Stimulated activated CD4-positive, alpha-beta T cell treated with anti-CD3 and anti-CD28 coated beads, Interleukin-4, amount 100 ng/mL, for 48 hours (primary cell): Measurements from ENCODE around the gene PIH1D1.
A peak's percentile ranks its signal among the peaks of the same experiment; 100 is the strongest.

Experiments used
- DNase-seq, 2 donors: peaks; one replicate each; pipeline ENCODE4 v3.0.0-alpha.2; 2020; ENCODE audit warnings: low read depth in 2 of 2

Gene PIH1D1

DNA sequence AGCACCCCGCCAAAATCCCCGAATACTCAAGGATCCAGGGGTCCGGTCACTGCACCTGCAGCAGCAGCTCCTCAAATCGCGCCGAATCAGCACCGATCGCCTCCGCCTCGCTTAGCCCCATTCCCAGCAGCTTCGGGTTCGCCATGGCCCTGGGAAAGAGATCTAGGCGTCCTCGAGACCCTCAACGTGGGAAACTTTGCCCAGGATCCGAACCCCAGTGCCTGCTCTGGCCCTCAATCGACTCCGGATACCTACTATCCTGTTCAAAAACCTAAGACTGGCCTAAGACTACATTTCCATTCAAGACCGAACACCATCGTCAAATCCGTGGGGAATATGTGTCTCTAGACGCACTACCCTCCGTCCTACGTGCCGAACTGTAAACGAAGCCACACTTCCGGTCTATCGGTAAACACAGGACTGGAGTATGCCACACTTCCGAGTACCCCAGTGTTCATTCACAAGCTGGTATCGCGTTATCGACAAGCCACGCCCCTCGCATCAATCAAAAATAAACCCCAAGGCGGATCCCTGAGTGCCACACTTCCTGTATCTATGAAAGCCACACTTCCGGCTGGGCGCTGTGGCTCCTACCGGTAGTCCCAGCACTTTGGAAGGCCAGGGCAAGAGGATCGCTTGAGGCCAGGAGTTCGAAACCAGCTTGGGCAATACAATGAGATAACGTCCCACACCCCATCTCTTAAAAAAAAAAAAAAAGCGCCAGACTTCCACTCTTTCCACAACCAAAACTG is at the start of gene PIH1D1:
Gene PIH1D1, minus strand, starts transcription at position 385 of the 752 bp plus-strand sequence. Its CDS starts 240 bp downstream, at position 145.
- peak; percentile 89 to 93 for DNase-seq

DNA sequence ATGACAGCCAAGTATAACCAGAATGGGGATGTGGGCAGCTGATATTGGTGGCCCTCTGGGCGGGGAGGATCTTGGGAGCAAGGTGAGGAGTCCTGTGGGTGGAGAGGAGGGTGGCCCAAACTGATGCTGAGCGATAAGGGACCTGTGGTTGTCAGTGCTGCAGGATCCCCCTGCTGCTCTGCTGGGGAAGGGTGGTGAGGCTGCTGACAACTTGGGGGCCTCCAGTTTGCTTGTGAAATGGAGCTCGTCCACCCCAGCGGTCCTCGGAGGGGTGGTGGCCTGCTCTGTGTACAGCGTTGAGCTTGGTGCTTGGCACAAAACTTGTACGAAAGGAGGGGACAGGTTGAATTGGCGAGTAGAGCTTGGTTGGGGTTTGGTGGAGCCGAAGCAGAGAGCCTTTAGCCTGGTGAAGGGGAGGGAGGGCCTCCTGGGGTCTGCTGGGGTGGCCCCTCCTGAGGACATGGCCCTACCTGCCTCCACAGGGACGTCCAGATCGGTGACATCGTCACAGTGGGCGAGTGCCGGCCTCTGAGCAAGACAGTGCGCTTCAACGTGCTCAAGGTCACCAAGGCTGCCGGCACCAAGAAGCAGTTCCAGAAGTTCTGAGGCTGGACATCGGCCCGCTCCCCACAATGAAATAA is 47.5 kb upstream of the PIH1D1 start:
- DNase-seq = no peak

DNA sequence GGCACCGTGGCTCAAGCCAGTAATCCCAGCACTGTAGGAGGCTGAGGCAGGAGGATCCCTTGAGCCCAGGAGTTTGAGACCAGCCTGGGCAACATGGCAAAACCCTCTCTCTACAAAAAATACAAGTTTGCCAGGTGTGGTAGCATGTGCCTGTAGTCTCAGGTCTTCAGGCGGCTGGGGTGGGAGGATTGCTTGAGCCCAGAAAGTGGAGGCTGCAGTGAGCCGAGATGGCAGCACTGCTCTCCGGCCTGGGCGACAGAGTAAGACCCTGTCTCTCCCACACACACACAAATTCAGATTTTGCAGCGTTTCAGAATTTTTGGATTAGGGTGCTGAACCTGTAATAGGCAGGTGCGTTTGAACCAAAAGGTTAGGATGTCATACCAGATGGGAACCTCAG is 46.9 kb upstream of the PIH1D1 start:
- DNase-seq = no peak

DNA sequence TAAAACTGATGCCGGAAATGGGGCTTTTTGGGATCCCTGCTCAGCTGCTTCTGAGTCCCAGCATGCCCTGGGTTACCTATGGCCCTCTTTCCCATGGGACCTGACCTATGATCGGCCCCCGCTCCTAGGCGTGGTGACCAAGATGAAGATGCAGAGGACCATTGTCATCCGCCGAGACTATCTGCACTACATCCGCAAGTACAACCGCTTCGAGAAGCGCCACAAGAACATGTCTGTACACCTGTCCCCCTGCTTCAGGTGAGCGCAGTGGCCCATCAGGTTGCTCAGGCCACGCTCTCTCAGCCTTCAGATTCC is 46.1 kb upstream of the PIH1D1 start:
- DNase-seq = no peak

DNA sequence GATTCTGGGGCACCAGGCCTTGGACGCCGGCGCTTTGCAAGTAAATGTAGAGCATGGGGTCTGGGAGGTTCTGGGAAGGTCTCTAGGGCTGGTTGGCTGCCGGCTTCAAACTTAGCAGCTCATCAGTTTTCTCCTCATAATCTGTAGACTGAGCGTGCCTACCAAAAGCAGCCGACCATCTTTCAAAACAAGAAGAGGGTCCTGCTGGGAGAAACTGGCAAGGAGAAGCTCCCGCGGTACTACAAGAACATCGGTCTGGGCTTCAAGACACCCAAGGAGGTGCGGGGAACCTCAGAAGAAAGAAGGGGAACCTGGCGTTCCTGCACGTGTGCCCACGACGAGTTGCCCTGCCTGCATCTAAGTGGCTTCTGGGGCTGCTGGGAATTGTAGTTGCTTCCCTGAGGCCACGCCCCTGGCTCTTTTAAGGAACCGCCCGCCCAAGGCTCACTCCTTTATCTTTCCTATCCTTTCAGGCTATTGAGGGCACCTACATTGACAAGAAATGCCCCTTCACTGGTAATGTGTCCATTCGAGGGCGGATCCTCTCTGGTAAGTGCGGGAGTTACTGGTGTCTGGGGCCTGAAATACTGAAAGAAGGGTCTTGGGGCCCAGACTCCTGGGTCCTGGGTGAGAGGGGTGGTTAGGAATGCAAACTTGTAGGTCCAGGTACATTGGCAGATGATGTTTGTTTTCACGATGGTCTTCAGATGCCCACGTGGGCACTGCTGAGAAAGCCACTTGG is 45.6 kb upstream of the PIH1D1 start:
- DNase-seq = peak; percentile 56 to 69

DNA sequence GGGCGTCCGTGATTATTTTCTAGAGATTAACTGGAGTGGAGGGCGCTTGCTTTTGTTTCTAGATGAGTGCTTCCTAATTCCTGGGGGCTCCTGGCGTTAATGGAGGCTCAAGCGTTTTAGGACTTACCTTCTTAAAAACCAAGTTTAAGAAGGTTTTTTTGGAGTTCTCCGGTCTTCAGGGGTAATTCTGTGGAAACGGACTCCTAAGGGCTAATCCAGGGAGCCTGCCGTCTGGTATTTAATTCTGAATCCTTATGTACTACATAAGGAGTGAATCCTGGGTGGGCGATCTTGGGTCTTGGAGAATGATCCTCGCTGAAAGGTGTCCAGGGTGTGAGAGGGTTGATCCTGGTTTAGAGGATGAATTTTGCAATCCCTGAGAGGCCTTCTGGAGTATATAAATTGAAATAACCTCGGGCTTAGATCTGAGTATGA is 45.0 kb upstream of the PIH1D1 start:
- no peak for DNase-seq

DNA sequence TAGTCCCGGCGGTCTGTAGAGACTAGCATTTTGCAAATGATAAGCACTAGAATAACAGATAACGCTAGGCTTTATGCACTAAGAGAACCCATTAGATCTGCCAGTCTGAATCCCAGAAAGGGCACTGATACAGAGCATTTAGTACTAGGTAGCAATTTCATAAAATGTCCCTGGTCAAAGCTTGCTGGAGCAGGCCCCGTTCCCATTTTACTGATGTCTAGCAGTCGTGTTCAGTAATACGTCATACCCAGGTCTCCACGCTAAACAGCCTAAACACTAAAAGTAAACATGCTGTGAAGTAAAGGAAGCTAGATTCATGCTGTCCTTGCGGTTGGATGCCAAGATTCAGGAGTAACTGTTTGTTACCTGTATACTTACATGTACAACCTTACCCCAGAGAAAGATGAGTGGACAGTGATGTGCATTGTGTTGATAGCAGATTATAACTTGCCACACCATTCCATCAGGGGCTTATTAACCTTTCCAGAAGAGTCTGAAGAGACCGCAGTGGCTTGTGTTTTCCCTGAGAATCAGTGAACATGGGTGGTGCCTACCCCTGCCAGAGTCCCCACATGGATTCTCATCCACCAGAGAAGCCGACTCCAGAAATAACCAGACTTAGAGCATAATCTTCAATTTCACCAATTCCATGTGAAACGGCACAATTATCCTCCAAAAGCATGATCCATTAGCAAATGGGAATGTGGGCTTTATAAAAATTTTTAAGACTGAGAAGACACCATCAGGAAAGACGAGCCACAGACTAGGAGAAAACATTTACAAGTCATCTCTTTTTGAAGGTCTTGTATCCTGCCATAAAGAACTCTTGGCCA is 41.2 kb upstream of the PIH1D1 start:
- no peak for DNase-seq

DNA sequence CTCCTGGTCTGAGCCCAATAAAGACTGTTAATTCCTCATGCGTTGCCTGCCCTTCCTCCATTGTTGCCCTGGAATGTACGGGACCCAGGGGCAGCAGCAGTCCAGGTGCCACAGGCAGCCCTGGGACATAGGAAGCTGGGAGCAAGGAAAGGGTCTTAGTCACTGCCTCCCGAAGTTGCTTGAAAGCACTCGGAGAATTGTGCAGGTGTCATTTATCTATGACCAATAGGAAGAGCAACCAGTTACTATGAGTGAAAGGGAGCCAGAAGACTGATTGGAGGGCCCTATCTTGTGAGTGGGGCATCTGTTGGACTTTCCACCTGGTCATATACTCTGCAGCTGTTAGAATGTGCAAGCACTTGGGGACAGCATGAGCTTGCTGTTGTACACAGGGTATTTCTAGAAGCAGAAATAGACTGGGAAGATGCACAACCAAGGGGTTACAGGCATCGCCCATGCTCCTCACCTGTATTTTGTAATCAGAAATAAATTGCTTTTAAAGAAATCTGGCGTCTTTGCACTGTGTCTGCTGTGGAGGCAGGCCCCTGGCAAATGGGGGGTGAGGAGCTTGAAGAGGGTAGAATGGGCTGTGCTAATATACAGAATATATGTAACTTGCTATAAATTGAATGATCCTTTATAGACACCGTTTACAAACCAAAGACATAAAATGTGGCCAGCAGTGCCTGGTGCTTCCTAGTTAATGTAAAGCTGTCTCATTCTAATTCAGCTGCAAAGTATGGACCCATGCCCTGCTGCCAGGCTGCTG is 40.4 kb upstream of the PIH1D1 start:
- DNase-seq = no peak

DNA sequence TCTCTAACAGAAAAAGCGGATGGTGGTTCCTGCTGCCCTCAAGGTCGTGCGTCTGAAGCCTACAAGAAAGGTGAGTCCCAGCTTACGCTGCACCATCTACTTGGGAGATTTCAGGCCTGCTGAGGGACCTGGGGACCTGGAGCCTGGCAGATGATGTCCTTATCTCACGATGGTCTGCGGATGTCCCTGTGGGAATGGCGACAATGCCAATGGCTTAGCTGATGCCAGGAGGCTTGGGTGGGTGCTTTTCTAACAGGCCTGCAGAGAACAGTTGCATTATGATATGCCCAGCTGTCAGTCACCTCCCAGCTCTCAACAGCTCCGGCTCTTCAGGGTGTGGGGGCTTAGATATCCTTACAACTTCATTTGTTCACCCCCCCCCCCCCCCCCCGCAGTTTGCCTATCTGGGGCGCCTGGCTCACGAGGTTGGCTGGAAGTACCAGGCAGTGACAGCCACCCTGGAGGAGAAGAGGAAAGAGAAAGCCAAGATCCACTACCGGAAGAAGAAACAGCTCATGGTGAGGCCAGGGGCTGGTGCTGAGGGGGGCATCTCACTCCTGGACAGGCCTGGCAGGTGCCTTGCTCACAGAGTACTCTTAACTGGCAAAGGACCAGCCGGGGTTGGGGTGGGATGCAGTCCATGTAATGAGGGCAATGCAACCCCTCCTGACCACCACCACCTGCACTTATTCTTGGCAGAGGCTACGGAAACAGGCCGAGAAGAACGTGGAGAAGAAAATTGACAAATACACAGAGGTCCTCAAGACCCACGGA is 39.6 kb upstream of the PIH1D1 start:
- DNase-seq = no peak

DNA sequence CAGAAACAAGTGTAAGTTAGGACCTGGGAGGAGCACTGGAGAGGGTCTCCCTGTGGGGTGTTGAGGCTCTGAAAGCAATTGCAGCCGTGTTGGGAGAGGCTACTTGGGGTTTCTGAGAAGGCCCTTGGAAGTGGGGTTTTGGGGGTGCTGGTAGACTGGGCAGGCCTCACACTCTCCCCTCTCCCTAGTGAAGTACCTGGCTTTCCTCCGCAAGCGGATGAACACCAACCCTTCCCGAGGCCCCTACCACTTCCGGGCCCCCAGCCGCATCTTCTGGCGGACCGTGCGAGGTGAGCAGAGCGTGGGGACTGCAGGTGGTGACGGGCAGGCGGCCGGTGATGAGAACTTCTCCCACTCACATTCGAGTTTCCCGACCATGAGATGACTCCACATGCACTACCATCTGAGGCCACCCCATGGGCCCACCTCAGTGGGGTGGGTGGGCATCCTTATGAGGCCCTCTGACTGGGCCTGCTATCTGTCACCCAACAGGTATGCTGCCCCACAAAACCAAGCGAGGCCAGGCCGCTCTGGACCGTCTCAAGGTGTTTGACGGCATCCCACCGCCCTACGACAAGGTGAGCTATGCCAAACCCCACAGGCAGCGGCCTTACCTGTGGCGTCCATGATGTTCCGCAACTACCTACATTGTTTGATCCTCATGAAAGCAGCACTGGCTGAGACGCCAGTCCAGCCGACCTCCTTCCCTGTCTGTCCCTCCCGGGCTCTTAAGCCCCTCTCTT is 38.8 kb upstream of the PIH1D1 start:
- DNase-seq = no peak

DNA sequence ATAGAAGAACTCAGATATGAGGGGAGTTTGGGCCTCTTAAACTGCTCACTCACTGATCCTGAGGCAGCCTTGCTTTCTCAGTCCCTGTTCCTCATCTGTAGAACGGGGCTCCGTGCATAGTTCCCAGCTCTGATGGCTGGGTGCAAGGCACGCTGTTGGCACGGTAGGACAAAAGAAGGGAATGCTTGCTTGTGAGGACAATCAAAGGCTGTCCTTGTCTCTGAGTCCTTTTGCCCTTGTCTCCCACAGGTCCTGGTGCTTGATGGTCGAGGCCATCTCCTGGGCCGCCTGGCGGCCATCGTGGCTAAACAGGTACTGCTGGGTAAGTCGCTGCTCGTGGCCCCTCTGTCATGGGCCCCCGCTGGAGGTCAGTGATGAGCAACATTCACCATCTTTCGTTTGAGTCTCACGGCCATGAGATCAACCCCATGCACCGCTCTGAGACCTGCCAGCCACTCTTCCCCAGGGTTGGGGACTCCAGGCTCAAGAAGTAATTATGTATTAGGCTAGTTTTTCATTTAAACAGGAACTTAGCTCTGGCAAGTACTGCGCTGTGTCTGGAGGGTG is 38.1 kb upstream of the PIH1D1 start:
- no peak for DNase-seq

DNA sequence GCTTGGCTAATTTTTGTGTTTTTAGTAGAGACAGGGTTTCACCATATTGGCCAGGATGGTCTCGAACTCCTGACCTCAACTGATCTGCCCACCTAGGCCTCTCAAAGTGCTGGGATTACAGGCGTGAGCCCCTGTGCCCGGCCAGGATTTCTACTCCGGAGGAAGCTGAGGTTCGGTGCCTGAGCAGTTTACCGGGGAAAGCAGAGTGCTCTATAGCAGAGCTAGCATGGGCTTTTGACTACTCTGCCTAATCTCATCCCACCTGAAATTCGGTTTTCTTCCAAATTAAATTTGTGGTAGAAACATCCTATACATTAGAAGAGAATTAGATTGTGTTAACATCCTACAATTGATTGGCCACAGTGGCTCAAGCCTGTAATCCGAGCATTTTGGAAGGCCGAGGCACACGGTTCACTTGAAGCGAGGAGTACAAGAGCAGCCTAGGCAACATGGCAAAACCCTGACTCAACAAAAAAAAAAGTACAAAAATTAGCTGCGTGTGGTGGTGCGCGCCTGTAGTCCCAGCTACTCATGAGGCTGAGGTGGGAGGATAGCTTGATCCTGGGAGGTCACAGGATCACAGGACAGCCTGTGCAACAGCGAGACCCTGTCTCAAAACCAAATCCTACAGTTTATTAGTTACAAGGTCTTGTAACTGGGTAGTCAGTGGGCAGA is 37.4 kb upstream of the PIH1D1 start:
- no peak for DNase-seq

DNA sequence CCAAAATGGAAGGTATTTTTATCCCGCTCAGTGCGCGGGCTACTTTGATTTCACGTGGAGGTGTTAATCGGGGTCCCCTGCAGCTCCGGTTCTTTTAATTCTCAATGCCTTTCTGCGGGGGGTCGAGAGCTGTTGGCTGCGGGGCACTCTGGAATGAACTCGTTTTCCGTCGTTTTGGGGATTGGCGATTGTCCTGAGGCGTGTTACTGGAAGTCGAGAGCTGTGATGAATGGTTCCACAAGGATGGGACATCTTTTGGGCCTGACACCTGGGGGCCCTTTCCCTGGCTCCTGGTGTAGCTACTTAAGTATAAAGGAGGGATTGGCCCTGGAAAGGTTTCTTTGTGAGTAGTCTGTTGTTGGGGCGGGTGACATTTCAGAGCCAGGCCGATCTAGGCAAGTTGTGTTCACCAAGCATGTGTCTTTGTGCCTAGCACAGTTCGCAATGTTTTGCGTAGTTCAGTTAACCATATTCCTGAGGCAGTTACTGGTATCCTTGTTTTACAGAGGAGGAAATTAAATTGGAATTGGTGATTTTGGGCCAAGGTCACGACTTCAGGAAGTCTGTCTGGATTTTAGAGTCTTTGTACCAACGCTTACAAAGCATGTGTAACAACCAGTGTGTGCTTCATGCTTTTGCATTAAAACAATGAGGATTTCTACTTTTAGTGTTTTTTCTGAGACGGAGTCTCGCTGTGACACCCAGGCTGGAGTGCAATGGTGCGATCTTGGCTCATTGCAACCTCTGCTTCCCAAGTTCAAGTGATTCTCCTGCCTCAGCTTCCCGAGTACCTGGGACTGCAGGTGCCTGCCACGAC is 36.6 kb upstream of the PIH1D1 start:
- DNase-seq = no peak

DNA sequence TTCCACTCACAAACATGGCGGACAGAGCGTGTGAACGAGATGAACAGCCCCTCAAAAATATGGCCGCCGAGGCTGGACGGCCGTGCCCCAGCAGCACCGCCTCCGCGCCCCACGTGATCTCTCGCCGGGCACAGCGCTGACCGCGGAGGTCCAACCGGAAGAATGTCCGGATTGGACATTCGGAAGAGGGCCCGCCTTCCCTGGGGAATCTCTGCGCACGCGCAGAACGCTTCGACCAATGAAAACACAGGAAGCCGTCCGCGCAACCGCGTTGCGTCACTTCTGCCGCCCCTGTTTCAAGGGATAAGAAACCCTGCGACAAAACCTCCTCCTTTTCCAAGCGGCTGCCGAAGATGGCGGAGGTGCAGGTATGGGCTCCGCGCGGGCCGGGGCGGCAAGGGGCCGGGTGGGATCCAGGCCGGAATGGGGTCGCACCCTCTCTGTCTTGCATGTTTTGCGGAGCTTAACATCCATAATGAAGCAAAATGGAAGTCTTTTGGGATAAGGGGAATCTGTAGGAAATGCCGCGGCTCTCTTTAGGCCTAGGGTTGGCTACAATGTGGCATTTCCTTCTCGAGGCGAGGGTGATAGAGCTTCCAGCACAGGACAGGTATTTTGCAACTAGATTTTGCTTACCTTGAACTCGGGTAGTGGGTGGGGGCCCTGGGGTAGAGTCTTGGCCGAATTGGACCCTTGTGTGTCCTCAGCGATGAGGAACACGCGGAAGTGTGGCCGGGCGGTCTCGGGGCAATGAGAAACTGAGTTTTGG is 35.8 kb upstream of the PIH1D1 start, which contains the start of gene RPL13A:
Gene RPL13A, plus strand, starts transcription at position 332 of the 769 bp plus-strand sequence. Its CDS starts 22 bp downstream, at position 354.
- peak; percentile 99 to 100 for DNase-seq

DNA sequence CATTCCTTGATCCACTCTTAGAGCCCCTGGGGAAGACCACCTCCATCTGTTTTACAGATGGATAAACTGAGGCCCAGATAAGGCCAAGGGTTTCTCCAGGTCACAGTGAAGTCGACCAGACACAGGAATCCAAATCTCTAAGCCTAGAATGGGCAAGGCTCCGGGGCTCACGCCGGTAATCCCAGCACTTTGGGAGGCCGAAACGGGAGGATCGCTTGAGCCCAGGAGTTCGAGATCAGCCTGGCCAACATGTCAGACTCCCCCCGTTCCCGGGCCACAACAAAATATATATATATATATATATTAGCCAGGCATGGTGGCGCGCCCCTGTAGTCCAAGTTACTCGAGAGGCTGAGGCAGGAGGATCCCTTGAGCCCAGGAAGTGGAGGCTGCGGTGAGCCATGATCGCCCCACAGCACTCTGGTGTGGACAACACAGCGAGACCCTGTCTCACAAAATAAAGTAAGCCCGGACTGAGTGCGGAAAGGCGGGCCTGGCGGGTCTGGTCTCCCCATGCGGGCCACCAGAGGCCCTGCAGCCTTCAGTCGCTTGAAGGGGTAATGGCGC is 35.2 kb upstream of the PIH1D1 start:
- DNase-seq = no peak

DNA sequence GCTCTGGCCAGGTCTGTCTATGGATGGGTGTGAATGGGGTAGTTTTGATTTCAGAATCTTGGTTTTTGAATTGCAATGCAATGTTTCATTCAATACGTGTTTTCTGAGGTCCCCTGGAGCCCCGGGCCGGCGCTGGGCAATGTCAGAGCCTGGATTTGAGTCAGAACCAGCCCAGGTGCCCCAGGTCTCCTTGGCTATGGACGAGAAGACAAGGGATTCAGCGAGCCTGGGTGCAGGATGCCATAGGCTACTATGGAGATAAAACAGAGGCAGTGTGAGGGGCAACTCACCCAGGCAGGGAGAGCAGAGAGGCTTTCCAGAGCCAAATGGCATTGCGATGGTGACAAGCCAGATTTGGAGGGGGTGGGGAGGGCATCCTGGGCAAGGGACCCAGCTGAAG is 34.6 kb upstream of the PIH1D1 start:
- DNase-seq = no peak
